ENCODE results near the gene AOPEP. TPM values are rescaled to one million over a fixed set of nuclear protein-coding genes. Genes with fewer than 3 reads are reported as not detected.

Gene AOPEP
- total and polyA plus RNA-seq, 2 donors (not counting 3 experiments of a cell fraction or from before 2014, with no cell fraction given): 20.2 to 41.6 TPM

DNA sequence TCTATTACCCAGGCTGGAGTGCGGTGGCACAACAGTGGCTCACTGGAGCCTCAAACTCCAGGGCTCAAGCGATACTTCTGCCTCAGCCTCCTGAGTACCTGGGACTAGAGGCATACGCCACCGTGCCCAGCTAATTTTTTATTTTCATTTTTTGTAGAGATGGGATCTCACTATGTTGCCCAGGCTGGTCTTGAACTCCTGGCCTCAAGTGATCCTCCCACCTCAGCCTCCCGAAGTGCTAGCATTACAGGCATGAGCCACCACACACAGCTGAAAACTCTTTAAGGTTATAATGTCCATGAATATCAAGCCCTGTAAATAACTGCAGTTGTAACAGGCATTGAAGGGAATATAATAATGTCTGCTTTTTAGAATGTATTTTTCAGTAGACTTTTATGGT is 271.2 kb downstream of the AOPEP start:
- no TSS peak for BruUV-seq (replicated peaks)
- DNase-seq (ENCODE audit: low read depth, low spot score): no peak
- dilution Hi-C loops (cut with MboI; ENCODE audit: extremely low pct_ligation_motif_present, low sequenced_read_pairs) (no loop called here), intact Hi-C loops (cut with micrococcal nuclease) (no loop called here)
- Histone ChIP-seq H3K27me3 (ENCODE audit: control insufficient read depth in 2 of 2, insufficient read depth in 2 of 2, low read length in 2 of 2) (no peaks in the 10 kb centered on the region), H3K9me3 (replicated peaks; ENCODE audit: control insufficient read depth, insufficient read depth, low read length) (no peaks in the 10 kb centered on the region), H3K4me3 (replicated peaks in 1 of 3; ENCODE audit: insufficient read depth in 1 of 3, low read depth in 1 of 3, low read length in 3 of 3) (no peak overlapping the region), H3K4me1 (ENCODE audit: control insufficient read depth, extremely low read depth, insufficient read depth, low read length) (peaks cover 24% of the 10 kb centered on the region), H3K36me3 (ENCODE audit: control insufficient read depth in 2 of 2, extremely low read depth in 1 of 2, insufficient read depth in 2 of 2, low read length in 2 of 2) (no peaks in the 10 kb centered on the region), H3K9ac (replicated peaks; ENCODE audit: extremely low read depth, insufficient read depth, low read length) (no peak overlapping the region), H4K20me1 (replicated peaks; ENCODE audit: control insufficient read depth, extremely low read depth, insufficient read depth, low read length) (no peaks in the 10 kb centered on the region), H3K4me2 (ENCODE audit: insufficient read depth, low read length) (no peak overlapping the region), H2AFZ (ENCODE audit: low read depth, low read length) (no peak overlapping the region), H3K27ac (ENCODE audit: insufficient read depth, low read depth, low read length) (no peak overlapping the region), H3K79me2 (ENCODE audit: control insufficient read depth, insufficient read depth, low read length) (no peaks in the 10 kb centered on the region), H3K9me1 (replicated peaks; ENCODE audit: control insufficient read depth, extremely low read depth, insufficient read depth, low read length) (no peaks in the 10 kb centered on the region)
- CTCF ChIA-PET: no interaction called here
- POLR2A ChIA-PET: no interaction called here
- FAIRE-seq: no peak
- TF ChIP-seq MYC (IDR thresholded peaks at IDR 0.05; ENCODE audit: low read depth, low read length) (no peak), POLR2AphosphoS5 (IDR thresholded peaks at IDR 0.05; ENCODE audit: insufficient read depth, low read depth, low read length) (no peak), JUN (IDR thresholded peaks at IDR 0.05; ENCODE audit: borderline replicate concordance, insufficient read depth, insufficient read length, low read depth) (no peak), CTCF (IDR thresholded peaks at IDR 0.05; ENCODE audit: extremely low read depth in 1 of 2, insufficient read depth in 1 of 2, low read depth in 1 of 2, low read length in 2 of 2) (no peak), EZH2 (IDR thresholded peaks at IDR 0.05; ENCODE audit: borderline replicate concordance, low read depth, low read length, severe bottlenecking) (no peak), GATA2 (IDR thresholded peaks at IDR 0.05; ENCODE audit: insufficient read depth, insufficient read length, low read depth, low read length) (no peak), FOS (IDR thresholded peaks at IDR 0.05; ENCODE audit: borderline replicate concordance, insufficient read depth, low read length) (no peak), POLR2A (IDR thresholded peaks at IDR 0.05; ENCODE audit: low read depth, low read length) (no peak)
- TF ChIP-seq, protein P1, sequence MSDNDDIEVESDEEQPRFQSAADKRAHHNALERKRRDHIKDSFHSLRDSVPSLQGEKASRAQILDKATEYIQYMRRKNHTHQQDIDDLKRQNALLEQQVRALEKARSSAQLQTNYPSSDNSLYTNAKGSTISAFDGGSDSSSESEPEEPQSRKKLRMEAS (IDR thresholded peaks at IDR 0.05; ENCODE audit: insufficient read depth, insufficient read length): no peak

Measured in endothelial cell of umbilical vein (primary cell).